IMR-90 (cell line): Measurements from ENCODE around the gene SLC47A2. TPM values are rescaled to one million over a fixed set of nuclear protein-coding genes. Genes with fewer than 3 reads are reported as not detected.

Experiments used
- ATAC-seq: fragments of 200-7000 bp; cut with Tn5 transposase; 2 replicates; pipeline ENCODE4 v1.9.1; 2020; ENCODE audit warnings: low read depth, mild to moderate bottlenecking, moderate library complexity
- BruUV-seq: library from RNA; stranded (reverse); fragments of 400-500 nt; replicated peaks from 2 replicates; lab custom pipeline; 2021; lab: Mats Ljungman, UMichigan
- CTCF ChIA-PET: fragments of 300-600 bp; formaldehyde crosslinking; extraction: SDS; loops from one replicate; lab custom pipeline; 2021; ENCODE audit warnings: antibody characterized with exemption; lab: Yijun Ruan, JAX
- POLR2A ChIA-PET: fragments of 300-600 bp; sonication (Branson Sonifier 250); formaldehyde crosslinking; loops from one replicate; lab custom pipeline; 2022; ENCODE audit warnings: antibody characterized with exemption; ENCODE audit not compliant: unreplicated experiment; lab: Charles Lee
- DNase-seq: peaks from one replicate; pipeline ENCODE4 v3.0.0; 2013
- H2AFZ ChIP-seq: replicated peaks from 2 replicates; pipeline ENCODE3; 2013; ENCODE audit warnings: low read length, mild to moderate bottlenecking; ENCODE audit not compliant: poor library complexity
- H2AK5ac ChIP-seq: 2 replicates; pipeline ENCODE4 v1.6.1; 2013; ENCODE audit warnings: low read depth, low read length, inconsistent platforms
- H2AK9ac ChIP-seq: replicated peaks from 2 replicates; pipeline ENCODE3; 2013; ENCODE audit warnings: mild to moderate bottlenecking, low read depth, low read length, moderate library complexity; ENCODE audit not compliant: poor library complexity
- H2BK120ac ChIP-seq: 2 replicates; pipeline ENCODE4 v1.6.1; 2013; ENCODE audit warnings: low read depth, low read length, inconsistent platforms
- H2BK15ac ChIP-seq: 3 replicates; pipeline ENCODE4 v1.6.1; 2013; ENCODE audit warnings: low read depth, low read length, inconsistent platforms
- H2BK20ac ChIP-seq: 2 replicates; pipeline ENCODE4 v1.6.1; 2013; ENCODE audit warnings: low read depth, mild to moderate bottlenecking, inconsistent platforms, low read length, moderate library complexity
- H2BK5ac ChIP-seq: 2 replicates; pipeline ENCODE4 v1.6.1; 2013; ENCODE audit warnings: mild to moderate bottlenecking, low read depth, low read length, inconsistent platforms; ENCODE audit not compliant: poor library complexity, severe bottlenecking
- H3K14ac ChIP-seq: replicated peaks from 2 replicates; pipeline ENCODE4 v1.6.1; 2013; ENCODE audit warnings: low read depth, low read length, inconsistent platforms
- H3K18ac ChIP-seq: 2 replicates; pipeline ENCODE4 v1.6.1; 2013; ENCODE audit warnings: low read depth, low read length, control low read depth
- H3K23ac ChIP-seq: 2 replicates; pipeline ENCODE4 v1.6.1; 2013; ENCODE audit warnings: low read depth, low read length, inconsistent platforms
- H3K27ac ChIP-seq: 2 replicates; pipeline ENCODE4 v1.5.1; 2013; ENCODE audit warnings: mild to moderate bottlenecking, control low read depth, low read length; ENCODE audit not compliant: insufficient read depth
- H3K27me3 ChIP-seq: 2 replicates; pipeline ENCODE4 v1.6.1; 2013; ENCODE audit warnings: low read length; ENCODE audit not compliant: control insufficient read depth, insufficient read depth
- H3K36me3 ChIP-seq: 2 replicates; pipeline ENCODE4 v1.6.1; 2013; ENCODE audit warnings: low read length, mixed read lengths; ENCODE audit not compliant: control insufficient read depth, insufficient read depth
- H3K4ac ChIP-seq: 2 replicates; pipeline ENCODE4 v1.6.1; 2013; ENCODE audit warnings: low read depth, low read length, inconsistent platforms
- H3K4me1 ChIP-seq: 2 replicates; pipeline ENCODE4 v1.6.1; 2013; ENCODE audit warnings: low read length, mixed read lengths; ENCODE audit not compliant: control insufficient read depth, insufficient read depth
- H3K4me2 ChIP-seq: 2 replicates; pipeline ENCODE4 v1.6.1; 2013; ENCODE audit warnings: low read depth, mild to moderate bottlenecking, control low read depth, low read length, moderate library complexity
- H3K4me3 ChIP-seq: 2 replicates; pipeline ENCODE4 v1.5.1; 2013; ENCODE audit warnings: low read depth, mild to moderate bottlenecking, control low read depth, low read length, moderate library complexity; ENCODE audit not compliant: insufficient read depth
- H3K56ac ChIP-seq: 2 replicates; pipeline ENCODE4 v1.6.1; 2013; ENCODE audit warnings: low read length, inconsistent platforms; ENCODE audit not compliant: insufficient read depth; ENCODE audit errors: extremely low read depth
- H3K79me1 ChIP-seq, 2 experiments: 2 replicates each; pipeline ENCODE4 v1.6.1; 2013; ENCODE audit warnings: low read length in 2 of 2, inconsistent platforms in 1 of 2, low read depth in 1 of 2
- H3K9ac ChIP-seq: 2 replicates; pipeline ENCODE4 v1.6.1; 2013; ENCODE audit warnings: low read depth, low read length, control low read depth
- H3K9me1 ChIP-seq: 2 replicates; pipeline ENCODE4 v1.6.1; 2013; ENCODE audit warnings: low read length, inconsistent platforms; ENCODE audit not compliant: insufficient read depth
- H3K9me3 ChIP-seq: 2 replicates; pipeline ENCODE4 v1.6.1; 2013; ENCODE audit warnings: low read length; ENCODE audit not compliant: control insufficient read depth, insufficient read depth
- H4K20me1 ChIP-seq: 2 replicates; pipeline ENCODE4 v1.6.1; 2013; ENCODE audit warnings: low read length, inconsistent platforms; ENCODE audit not compliant: insufficient read depth
- H4K5ac ChIP-seq: 2 replicates; pipeline ENCODE4 v1.6.1; 2013; ENCODE audit warnings: mild to moderate bottlenecking, low read depth, low read length, control low read depth
- H4K8ac ChIP-seq, 2 experiments: 2 replicates each; pipeline ENCODE4 v1.6.1; 2013; ENCODE audit warnings: low read depth in 2 of 2, low read length in 2 of 2, control low read depth in 1 of 2, inconsistent platforms in 1 of 2
- H4K91ac ChIP-seq: 2 replicates; pipeline ENCODE4 v1.6.1; 2013; ENCODE audit warnings: low read depth, low read length, inconsistent platforms; ENCODE audit not compliant: insufficient read depth
- FOS ChIP-seq: fragments of 150-350 bp; IDR thresholded peaks from 2 replicates; pipeline ENCODE4 v1.6.1; 2016; ENCODE audit warnings: low read depth, low read length
- MAFK ChIP-seq: IDR thresholded peaks from 2 replicates; pipeline ENCODE4 v1.6.1; 2012; ENCODE audit warnings: low read depth, low read length, improper control_type of control experiment
- MAZ ChIP-seq: IDR thresholded peaks from 2 replicates; pipeline ENCODE4 v1.6.1; 2012; ENCODE audit warnings: low read depth, mild to moderate bottlenecking, low read length, improper control_type of control experiment, moderate library complexity, borderline replicate concordance
- POLR2A ChIP-seq: IDR thresholded peaks from 2 replicates; pipeline ENCODE4 v1.6.1; 2012; ENCODE audit warnings: mild to moderate bottlenecking, low read depth, low read length
- RFX5 ChIP-seq: IDR thresholded peaks from 2 replicates; pipeline ENCODE4 v1.8.0; 2012; ENCODE audit warnings: low read depth, mild to moderate bottlenecking, low read length, moderate library complexity
- SMC3 ChIP-seq: fragments of 150-350 bp; IDR thresholded peaks from 2 replicates; pipeline ENCODE4 v1.6.1; 2016; ENCODE audit warnings: low read depth, mild to moderate bottlenecking, antibody characterized with exemption, low read length, moderate library complexity
- WGBS, 2 experiments: methylation state at CpG; one replicate each; pipeline versions ENCODE4 v1.1.5 to v1.1.7; 2013; ENCODE audit warnings: missing lambda C conversion rate in 2 of 2; ENCODE audit not compliant: insufficient read length in 1 of 2; ENCODE audit errors: extremely low coverage in 2 of 2; 5-methylcytosine and 5-hydroxymethylcytosine counted together
- dilution Hi-C: fragments of 300-500 bp; cut with HindIII; formaldehyde crosslinking; loops from one replicate; pipeline ENCODE4 v1.14.3; 2018; ENCODE audit warnings: low sequenced_read_pairs; ENCODE audit not compliant: unreplicated experiment
- in situ Hi-C: fragments of 300-500 bp; cut with MboI; formaldehyde crosslinking; loops from 3 replicates; pipeline ENCODE4 v1.14.3; 2019; ENCODE audit warnings: low sequenced_read_pairs, inconsistent platforms, mixed read lengths
- intact Hi-C: fragments of 100-400 bp; cut with micrococcal nuclease; formaldehyde crosslinking; loops from 2 replicates; pipeline ENCODE4 v1.10.0; 2022
- polyA plus RNA-seq, 3 experiments: library from polyadenylated mRNA; depleted of rRNA; stranded (reverse); fragments of >200 nt; gene quantifications; 2 replicates each; pipeline ENCODE4 v1.2.3, GENCODE V29; 2012; ENCODE audit warnings: low replicate concordance in 1 of 3
- total RNA-seq: library from RNA; depleted of rRNA; stranded (reverse); fragments of >200 nt; gene quantifications from 2 replicates; pipeline ENCODE4 v1.2.3, GENCODE V29; 2012
- TF ChIP-seq, protein P1 (sequence below): fragments of 150-350 bp; IDR thresholded peaks from 2 replicates; pipeline ENCODE4 v1.6.1; 2016; ENCODE audit warnings: low read depth, mild to moderate bottlenecking, low read length, moderate library complexity, borderline replicate concordance

The SLC47A2 gene
- total and polyA plus RNA-seq, 2 of the 4 experiments (the other 2 are of a cell fraction), result not detected

DNA sequence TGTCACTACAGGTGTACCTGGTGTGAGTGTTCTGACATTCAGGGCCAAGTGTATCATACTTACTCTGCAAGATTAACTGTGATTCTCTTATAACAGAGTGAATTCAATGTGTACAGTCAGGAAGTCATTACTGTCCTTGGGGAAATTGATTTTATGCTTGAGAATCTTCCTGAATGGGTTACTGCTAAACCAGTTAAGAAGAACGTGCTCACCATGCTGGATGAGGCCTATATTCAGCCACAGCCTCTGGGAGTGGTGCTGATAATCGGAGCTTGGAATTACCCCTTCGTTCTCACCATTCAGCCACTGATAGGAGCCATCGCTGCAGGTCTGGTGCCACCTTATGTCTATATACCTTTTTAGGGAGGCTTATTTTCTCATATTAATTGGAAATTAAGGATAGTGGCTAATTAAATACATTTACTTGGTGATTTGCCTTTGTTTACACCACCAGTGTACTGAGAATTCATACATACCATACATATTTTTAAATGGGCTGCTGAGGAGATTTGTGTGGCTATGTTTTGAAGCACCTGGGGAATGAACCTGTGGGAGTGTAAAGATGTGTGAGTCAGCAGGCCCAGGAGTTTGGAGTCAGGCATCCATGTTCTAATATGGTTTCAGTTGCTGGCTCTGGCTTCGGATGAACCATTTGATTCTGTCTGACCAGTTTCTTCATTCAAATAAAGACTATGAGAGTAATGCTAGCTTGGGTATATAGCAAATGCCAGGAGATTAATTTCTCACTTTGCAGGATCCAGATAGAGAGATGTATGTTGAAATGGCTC lies 64.7 kb downstream of the SLC47A2 start:
- no peak overlapping the region for H2BK120ac ChIP-seq
- in situ Hi-C loops (no loop called here), intact Hi-C loops (no loop called here), dilution Hi-C loops (no loop called here)
- H2BK5ac ChIP-seq, result no peak overlapping the region
- no peak overlapping the region for H3K27ac ChIP-seq
- no peak overlapping the region for H4K5ac ChIP-seq
- no peaks in the 10 kb centered on the region; the same call in 1 of the 2 replicates for H3K36me3 ChIP-seq
- POLR2A ChIA-PET, result interaction anchor here (0.8 kb wide), 1 partner anchor 10 kb away, joined by 4 read pairs; no protein-coding TSS in a partner anchor
- no TSS peak for BruUV-seq
- H3K14ac ChIP-seq, result no peak overlapping the region
- H2BK20ac ChIP-seq, result no peak overlapping the region
- TF ChIP-seq MAZ, result no peak
- TF ChIP-seq RFX5, result no peak
- TF ChIP-seq POLR2A, result no peak
- no peak for TF ChIP-seq SMC3
- TF ChIP-seq MAFK, result no peak
- TF ChIP-seq, protein P1, sequence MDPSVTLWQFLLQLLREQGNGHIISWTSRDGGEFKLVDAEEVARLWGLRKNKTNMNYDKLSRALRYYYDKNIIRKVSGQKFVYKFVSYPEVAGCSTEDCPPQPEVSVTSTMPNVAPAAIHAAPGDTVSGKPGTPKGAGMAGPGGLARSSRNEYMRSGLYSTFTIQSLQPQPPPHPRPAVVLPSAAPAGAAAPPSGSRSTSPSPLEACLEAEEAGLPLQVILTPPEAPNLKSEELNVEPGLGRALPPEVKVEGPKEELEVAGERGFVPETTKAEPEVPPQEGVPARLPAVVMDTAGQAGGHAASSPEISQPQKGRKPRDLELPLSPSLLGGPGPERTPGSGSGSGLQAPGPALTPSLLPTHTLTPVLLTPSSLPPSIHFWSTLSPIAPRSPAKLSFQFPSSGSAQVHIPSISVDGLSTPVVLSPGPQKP, result no peak
- no peak for TF ChIP-seq FOS
- no peak overlapping the region for H3K18ac ChIP-seq
- peaks cover 8% of the 10 kb centered on the region for H3K4me1 ChIP-seq
- H4K8ac ChIP-seq, result no peak overlapping the region
- H3K79me1 ChIP-seq, result no peaks in the 10 kb centered on the region
- no peak overlapping the region for H2AK9ac ChIP-seq
- H3K4ac ChIP-seq, result no peak overlapping the region
- CTCF ChIA-PET, result interaction anchor here (1.3 kb wide), 1 partner anchor 111 kb away, joined by 3 read pairs; no protein-coding TSS in a partner anchor
- H4K91ac ChIP-seq, result no peak overlapping the region
- no CpG with 5 or more reads among the region's 5 CpGs for WGBS, 2 experiments
- H3K56ac ChIP-seq, result no peak overlapping the region
- H2BK15ac ChIP-seq, result no peak overlapping the region
- H3K9me3 ChIP-seq, result peaks cover 2% of the 10 kb centered on the region; the same call in 1 of the 2 replicates
- ATAC-seq (no peak), DNase-seq (no peak)
- H3K27me3 ChIP-seq, result peaks cover 12% of the 10 kb centered on the region
- H3K4me3 ChIP-seq, result no peak overlapping the region
- no peak overlapping the region for H2AFZ ChIP-seq
- H3K23ac ChIP-seq, result no peak overlapping the region
- H3K4me2 ChIP-seq, result no peak overlapping the region
- no peak overlapping the region for H2AK5ac ChIP-seq
- no peaks in the 10 kb centered on the region for H3K9me1 ChIP-seq
- H3K9ac ChIP-seq, result no peak overlapping the region
- peaks cover 6% of the 10 kb centered on the region; the same call in 1 of the 2 replicates for H4K20me1 ChIP-seq
